HL-60 (cell line): ENCODE data around the gene RNF167.
A peak's percentile ranks its signal among the peaks of the same experiment; 100 is the strongest.

Experiments
- DNase-seq, 2 experiments: peaks; one replicate each; pipeline ENCODE4 v3.0.0-alpha.2; 2010 to 2020; ENCODE audit warnings: low read depth in 1 of 2, low spot score in 1 of 2
- H3K27ac ChIP-seq: fragments of 250-450 bp; sonication (Bioruptor Pico); replicated peaks from 2 replicates; pipeline ENCODE4 v1.5.1; 2020; ENCODE audit warnings: mild to moderate bottlenecking, moderate library complexity
- H3K27me3 ChIP-seq: fragments of 250-450 bp; sonication (Bioruptor Pico); 2 replicates; pipeline ENCODE4 v1.5.1; 2021; ENCODE audit warnings: mild to moderate bottlenecking, moderate library complexity; ENCODE audit not compliant: insufficient read depth, poor library complexity, severe bottlenecking
- H3K4me3 ChIP-seq: replicated peaks from 2 replicates; pipeline ENCODE4 v1.5.1; 2011; ENCODE audit warnings: mild to moderate bottlenecking, control low read depth, low read length; ENCODE audit not compliant: insufficient read depth
- GABPA ChIP-seq: IDR thresholded peaks from 2 replicates; pipeline ENCODE4 v1.6.1; 2012; ENCODE audit warnings: low read depth
- POLR2AphosphoS5 ChIP-seq: IDR thresholded peaks from 2 replicates; pipeline ENCODE4 v1.6.1; 2012; ENCODE audit warnings: low read depth
- SPI1 ChIP-seq: IDR thresholded peaks from 2 replicates; pipeline ENCODE4 v1.6.1; 2012; ENCODE audit warnings: low read depth, mild to moderate bottlenecking, borderline replicate concordance
- TF ChIP-seq, protein P1 (sequence below): IDR thresholded peaks from one replicate; pipeline ENCODE4 v1.5.1; 2011; ENCODE audit warnings: low read length, control low read depth, inconsistent platforms; ENCODE audit not compliant: insufficient read depth
- TF ChIP-seq, protein P2 (sequence below): IDR thresholded peaks from 2 replicates; pipeline ENCODE4 v1.6.1; 2012; ENCODE audit warnings: low read depth; ENCODE audit not compliant: insufficient replicate concordance

RNF167 gene

DNA sequence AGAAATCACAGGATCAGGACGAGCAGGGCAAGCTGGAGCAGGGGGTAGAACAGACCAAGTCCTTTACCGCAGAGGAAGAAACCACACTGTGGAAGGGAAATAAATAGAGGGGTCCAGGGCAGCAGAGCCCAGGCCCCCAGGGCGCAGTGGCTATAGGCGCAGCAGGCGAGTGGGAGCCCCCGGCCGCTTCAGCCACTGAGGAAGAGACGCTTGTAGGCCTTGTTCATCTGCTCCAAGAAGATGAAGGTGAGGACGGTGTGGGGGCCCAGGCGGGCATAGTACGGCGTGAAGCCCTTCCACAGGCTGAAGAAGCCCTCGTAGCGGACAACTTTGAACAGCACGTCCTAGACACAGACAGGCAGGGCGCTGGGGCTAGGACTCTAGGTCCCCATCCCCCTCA is 2.5 kb upstream of the RNF167 start:
- no peaks in the 10 kb centered on the region for H3K27me3 ChIP-seq
- H3K4me3 ChIP-seq = no peak overlapping the region
- TF ChIP-seq, protein P1, sequence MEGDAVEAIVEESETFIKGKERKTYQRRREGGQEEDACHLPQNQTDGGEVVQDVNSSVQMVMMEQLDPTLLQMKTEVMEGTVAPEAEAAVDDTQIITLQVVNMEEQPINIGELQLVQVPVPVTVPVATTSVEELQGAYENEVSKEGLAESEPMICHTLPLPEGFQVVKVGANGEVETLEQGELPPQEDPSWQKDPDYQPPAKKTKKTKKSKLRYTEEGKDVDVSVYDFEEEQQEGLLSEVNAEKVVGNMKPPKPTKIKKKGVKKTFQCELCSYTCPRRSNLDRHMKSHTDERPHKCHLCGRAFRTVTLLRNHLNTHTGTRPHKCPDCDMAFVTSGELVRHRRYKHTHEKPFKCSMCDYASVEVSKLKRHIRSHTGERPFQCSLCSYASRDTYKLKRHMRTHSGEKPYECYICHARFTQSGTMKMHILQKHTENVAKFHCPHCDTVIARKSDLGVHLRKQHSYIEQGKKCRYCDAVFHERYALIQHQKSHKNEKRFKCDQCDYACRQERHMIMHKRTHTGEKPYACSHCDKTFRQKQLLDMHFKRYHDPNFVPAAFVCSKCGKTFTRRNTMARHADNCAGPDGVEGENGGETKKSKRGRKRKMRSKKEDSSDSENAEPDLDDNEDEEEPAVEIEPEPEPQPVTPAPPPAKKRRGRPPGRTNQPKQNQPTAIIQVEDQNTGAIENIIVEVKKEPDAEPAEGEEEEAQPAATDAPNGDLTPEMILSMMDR = no peak
- TF ChIP-seq GABPA (no peak), SPI1 (no peak), POLR2AphosphoS5 (no peak)
- TF ChIP-seq, protein P2, sequence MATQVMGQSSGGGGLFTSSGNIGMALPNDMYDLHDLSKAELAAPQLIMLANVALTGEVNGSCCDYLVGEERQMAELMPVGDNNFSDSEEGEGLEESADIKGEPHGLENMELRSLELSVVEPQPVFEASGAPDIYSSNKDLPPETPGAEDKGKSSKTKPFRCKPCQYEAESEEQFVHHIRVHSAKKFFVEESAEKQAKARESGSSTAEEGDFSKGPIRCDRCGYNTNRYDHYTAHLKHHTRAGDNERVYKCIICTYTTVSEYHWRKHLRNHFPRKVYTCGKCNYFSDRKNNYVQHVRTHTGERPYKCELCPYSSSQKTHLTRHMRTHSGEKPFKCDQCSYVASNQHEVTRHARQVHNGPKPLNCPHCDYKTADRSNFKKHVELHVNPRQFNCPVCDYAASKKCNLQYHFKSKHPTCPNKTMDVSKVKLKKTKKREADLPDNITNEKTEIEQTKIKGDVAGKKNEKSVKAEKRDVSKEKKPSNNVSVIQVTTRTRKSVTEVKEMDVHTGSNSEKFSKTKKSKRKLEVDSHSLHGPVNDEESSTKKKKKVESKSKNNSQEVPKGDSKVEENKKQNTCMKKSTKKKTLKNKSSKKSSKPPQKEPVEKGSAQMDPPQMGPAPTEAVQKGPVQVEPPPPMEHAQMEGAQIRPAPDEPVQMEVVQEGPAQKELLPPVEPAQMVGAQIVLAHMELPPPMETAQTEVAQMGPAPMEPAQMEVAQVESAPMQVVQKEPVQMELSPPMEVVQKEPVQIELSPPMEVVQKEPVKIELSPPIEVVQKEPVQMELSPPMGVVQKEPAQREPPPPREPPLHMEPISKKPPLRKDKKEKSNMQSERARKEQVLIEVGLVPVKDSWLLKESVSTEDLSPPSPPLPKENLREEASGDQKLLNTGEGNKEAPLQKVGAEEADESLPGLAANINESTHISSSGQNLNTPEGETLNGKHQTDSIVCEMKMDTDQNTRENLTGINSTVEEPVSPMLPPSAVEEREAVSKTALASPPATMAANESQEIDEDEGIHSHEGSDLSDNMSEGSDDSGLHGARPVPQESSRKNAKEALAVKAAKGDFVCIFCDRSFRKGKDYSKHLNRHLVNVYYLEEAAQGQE = no peak
- DNase-seq = no peak
- H3K27ac ChIP-seq = no peak overlapping the region

DNA sequence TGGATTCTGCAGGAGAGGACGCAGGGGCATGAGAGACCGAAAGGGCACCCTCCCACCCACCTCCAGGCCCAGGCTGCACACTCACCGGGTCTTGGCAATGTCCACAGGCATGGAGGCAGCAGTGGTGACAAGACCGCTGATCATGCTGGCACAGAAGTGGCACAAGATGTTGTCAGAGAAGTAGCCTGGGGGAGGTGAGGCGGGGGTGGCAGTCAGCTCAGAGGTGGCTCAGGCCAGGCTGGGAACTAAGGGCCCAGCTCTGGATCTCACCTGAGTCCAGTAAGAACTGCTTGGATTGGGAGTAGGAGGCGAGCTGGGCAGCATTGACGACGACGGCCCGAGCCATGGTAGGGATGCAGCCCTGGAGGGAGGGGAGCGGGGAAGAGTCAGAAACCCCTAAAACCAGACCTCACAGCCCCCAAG is 2.0 kb upstream of the RNF167 start:
- TF ChIP-seq, protein P2 = no peak
- no peak for TF ChIP-seq GABPA
- TF ChIP-seq, protein P1 = no peak
- no peak for TF ChIP-seq SPI1
- TF ChIP-seq POLR2AphosphoS5 = no peak
- DNase-seq = no peak
- Histone ChIP-seq H3K27ac (no peak overlapping the region), H3K27me3 (no peaks in the 10 kb centered on the region), H3K4me3 (no peak overlapping the region)

DNA sequence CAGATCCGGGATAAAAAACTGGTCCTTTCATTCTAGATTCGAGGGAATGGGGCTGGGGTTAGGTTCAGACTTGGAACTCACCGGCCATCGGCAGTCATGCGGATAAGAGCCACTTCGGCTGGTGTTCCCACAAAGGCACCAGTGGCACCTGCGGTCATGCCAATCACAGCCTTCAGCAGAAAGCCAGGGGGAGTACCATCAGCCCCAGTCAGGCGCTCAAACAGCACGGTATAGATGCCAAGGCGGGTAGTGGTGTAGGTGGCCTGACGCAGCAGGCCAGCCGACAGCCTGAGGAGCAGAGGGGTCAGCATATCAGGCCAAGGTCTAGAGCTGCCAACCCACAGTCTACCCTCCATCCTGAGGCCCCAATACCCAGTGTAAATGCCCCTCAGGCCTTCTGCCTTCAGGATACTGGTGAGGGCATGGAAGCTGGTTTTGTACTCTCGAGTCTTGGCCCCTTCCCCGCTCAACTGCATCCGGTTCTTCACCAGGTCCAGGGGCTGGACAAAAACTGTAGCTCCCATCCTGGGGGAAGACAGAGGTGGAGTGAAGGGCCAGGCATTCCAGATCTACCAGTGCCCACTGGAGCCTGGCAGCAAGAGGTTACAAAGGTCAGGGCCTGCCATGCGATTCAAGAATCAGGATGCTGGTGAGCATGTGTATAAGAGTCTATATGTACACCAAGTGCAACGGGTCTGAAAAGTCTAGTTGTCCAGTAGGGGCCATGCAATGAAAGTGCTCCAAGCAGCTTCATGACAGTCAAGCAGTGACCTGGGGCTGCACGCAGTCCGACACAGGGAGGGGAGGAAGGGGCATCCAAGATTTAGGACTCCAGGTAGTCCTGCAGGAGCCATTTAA is 1.2 kb upstream of the RNF167 start:
- H3K4me3 ChIP-seq = peak overlapping the region; percentile 55
- no peaks in the 10 kb centered on the region for H3K27me3 ChIP-seq
- no peak for DNase-seq
- TF ChIP-seq SPI1 = no peak
- TF ChIP-seq, protein P2 = no peak
- no peak for TF ChIP-seq GABPA
- TF ChIP-seq, protein P1 = no peak
- TF ChIP-seq POLR2AphosphoS5 = no peak
- peak overlapping the region; percentile 86 for H3K27ac ChIP-seq
